GM18526 (cell line): ENCODE measurements around the gene SLC38A10.

Source experiments
- POLR2A ChIP-seq: IDR thresholded peaks from 3 replicates; pipeline ENCODE4 v1.6.1; 2011; ENCODE audit not compliant: insufficient read length; ENCODE audit errors: extremely low read depth

The SLC38A10 gene

DNA sequence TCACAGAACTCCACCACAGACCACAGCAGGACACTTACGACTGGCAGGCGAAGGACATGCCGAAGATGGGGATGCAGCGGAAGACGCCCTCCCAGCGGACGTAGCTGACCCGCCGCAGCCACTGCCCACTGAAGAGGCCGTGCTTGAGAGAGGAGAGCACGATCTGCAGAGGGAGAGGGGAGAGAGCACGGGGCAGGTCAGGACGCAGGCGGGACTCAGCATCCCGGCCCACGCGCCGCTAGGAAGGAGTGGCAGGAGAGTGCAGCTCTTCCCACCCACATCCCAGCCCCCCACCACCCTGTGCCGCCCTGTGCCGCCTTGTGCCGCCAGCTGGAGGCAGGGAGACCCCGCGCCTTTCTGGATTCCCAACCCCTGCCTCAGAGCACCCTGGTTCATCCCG, 14.5 kb downstream of the SLC38A10 start:
- no peak for TF ChIP-seq POLR2A

DNA sequence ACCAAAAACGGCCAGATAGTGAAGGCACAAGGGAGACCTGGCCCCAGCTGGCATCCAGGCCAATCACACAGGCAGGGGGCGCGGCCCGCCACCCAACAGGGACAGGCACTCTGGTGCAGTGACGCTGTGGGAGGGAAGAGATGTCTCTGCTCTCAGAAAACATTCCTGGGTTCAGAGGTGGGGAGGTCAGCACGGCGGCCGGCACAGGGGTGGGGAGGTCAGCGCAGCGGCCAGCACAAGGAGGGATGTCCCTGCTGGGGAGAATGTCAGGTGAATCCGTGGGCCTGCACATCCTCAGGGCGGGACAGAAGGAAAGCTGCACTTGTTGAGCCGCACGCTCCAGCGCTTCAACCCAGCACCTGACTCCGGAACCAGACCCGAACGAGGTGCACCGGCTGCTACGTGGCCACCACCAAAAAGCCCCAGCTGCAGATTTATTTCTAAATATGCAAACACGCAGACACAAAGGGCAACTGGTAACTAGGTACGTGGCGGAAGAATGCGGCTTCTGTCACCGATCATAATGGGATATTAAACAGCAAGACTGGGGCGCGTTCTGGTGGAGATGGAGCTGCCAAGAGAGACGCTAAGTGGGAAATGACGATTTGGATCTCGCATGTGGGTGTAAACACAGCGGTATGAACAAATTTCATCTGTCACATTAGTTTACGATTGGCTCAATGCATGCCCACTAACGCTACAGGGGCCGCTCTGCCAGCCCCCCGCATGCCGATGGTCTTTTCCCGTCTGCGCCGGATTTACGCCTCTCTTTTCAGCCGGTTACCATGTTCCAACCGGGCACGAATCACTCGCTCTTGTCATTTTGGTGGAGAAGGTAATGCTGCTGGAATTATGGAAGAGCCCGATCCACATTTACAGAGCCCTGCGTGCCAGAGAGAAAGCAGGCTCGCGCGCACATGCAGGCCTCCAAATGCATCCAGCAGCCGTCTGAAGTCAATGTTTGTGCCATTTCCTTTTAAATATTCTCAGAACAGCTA, 15.5 kb downstream of the SLC38A10 start:
- TF ChIP-seq POLR2A = no peak

DNA sequence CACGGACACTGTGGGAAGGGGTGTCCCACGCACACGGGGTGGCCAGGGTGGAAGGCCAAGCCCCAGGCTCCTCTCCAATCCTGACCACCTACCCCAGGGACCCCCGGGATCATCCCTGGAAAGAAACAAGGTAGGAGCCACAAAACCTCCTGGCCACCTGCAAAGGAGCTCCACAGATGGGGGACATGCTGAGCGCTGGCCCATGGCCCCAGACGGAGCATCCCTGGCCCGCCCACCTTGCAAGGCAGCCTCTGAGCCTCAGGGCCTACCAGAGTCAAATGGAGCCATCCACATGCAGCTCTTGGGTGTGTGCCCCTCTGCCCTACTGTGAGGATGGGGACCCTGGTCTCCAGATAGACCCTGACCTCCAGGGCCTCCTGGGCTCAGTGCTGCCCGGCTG, 16.3 kb downstream of the SLC38A10 start:
- no peak for TF ChIP-seq POLR2A

GRCh38 chr17:81277946-81278693, 17.0 kb downstream of the SLC38A10 start:
- TF ChIP-seq POLR2A = no peak

GRCh38 chr17:81277421-81277820, 17.7 kb downstream of the SLC38A10 start:
- no peak for TF ChIP-seq POLR2A

DNA sequence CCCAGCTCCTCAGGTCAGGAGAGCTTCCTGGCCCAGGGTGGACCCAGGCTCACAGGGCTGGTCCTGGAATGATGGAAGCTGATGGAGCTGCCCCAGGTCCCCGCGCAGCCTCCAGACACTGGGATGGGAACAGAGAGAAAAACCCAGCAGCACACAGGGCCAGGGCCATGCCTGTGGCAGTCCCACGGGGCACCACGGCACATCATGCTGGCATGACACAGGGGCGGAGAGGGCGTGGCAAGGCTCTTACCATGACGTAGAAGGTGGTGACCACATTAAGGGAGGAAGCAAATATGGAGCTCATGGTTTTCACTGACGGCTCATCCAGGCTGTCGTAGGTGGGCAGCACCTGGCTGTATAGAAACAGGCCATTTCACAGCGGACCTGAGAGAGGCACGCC, 18.3 kb downstream of the SLC38A10 start:
- TF ChIP-seq POLR2A = no peak

DNA sequence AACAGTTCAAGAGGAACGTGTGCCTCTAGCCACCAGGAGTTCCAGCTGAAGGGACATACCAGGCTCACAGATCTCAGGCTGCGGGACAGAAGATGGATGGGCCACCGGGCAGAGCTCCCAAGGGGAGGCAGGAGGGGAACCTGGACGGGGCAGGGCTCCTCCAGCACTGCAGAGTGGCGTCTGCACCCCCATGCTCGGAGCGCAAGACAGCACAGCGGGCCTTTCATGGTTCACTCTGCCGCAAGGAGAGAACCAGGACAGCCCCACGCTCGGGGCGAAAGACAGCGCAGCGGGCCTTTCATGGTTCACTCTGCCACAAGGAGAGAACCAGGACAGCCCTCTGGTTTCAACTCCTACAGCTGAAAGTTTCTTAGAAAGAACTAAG, 20.6 kb downstream of the SLC38A10 start:
- no peak for TF ChIP-seq POLR2A

DNA sequence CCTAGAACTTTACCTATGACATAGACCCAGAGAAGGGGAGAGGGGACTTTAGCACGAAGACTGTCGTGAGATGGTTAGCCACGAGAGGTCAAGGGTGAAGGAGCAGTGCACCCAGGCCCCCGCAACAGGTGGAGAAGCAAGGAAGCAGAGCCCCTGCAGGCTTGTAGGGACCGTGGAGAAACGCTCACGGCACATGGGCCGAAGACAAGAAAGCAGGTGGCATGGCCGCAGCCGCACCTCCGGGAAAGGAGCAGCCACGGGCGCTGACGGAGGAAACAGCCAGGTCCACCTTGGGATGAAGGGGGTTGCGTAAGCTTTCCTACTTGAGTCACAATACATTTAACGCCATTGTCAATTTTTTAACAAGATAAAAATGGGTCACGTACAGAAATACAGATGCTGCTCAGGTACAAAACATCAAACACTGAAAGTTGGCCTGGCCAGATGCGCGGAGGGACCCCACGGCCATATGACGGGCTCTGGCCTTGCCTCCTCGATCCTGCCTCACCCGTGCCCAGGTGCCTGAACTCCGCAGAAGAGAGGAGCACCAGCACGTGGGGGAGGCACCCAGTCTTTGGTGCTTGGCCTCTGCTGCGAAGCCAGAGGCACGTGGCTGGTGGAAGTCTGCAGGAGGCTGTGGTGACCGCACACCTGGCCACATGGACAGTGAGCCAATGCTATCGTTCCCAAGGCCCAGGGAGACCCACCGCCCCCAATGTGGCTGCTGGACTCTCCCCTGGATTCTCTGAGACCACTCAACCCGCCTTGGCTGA, 21.2 kb downstream of the SLC38A10 start:
- TF ChIP-seq POLR2A = no peak

DNA sequence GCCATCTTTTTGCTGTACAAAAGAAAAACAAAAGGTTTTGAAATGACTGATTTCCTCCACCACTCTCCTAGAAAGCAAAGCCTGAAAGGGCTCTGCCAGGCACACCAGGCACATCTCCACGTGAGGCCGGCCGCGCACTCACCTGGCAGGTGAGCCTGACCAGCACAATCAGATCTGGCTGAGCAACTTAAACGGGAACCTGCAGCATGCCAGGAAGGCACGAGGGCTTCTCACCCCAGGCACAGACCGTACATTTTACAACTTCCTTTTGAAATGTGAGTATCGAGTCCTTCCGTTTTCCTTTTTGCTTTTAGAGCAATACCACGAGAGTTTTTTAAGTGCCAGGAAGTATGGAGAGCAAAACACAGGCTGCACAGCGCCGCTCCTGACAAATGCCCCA, 22.5 kb downstream of the SLC38A10 start:
- no peak for TF ChIP-seq POLR2A

GRCh38 chr17:81271226-81271625, 23.9 kb downstream of the SLC38A10 start:
- no peak for TF ChIP-seq POLR2A

- no peak for TF ChIP-seq POLR2A
Observed at GRCh38 chr17:81270279-81270678, 24.8 kb downstream of the SLC38A10 start.

DNA sequence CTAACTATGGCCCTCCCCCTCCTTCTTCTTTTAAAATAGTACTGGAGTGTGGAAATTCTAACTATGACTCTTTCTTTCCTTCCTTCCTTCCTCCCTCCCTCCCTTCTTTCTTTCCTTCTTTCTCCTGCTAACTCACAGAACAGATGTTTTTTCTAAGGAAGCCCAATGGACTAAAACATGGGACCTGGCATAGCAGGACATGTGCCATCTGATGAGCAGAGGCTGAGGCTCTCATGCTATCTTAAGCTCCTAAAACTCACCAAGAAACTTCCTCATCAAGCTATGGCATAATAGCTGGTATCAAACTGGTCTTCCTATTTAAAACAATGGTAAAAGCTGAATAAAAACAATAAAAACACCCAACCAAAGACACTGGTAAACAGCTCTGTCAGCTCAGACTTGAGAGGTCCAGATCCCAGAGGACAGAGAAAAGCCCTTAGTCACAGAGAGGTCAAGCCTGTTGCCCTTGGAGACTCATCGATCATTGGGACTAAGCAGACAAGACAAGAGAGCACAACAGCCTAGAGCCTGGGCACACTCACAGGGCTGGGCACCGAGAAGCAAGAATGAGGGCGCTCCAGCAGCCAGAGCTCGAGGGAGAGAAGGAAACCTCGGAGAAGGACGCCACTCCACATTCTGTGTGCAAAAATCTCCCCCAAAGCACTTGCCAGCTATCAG, 27.6 kb downstream of the SLC38A10 start:
- no peak for TF ChIP-seq POLR2A

DNA sequence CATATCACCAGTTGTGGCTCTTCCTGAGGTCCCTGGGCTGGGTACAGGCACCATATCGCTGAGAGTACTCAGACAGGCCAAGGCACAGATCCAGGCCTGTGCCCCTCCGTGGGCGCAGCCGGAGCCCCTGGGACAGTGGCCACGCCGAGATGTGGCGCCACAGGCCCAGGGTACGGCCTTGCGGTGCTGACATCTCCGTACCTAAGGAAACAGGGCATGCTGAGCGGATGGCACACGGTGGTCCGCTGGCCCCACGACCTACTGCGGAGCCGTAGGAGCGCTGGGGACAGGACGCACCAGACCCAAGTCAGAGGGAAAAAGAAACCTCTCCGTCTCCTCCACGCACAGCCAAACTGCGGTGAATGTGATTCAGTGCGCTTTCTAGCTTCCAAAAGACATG, 29.5 kb downstream of the SLC38A10 start:
- no peak for TF ChIP-seq POLR2A

- no peak for TF ChIP-seq POLR2A
Observed at GRCh38 chr17:81264640-81265039, 30.5 kb downstream of the SLC38A10 start.

- no peak for TF ChIP-seq POLR2A
Observed at GRCh38 chr17:81263371-81264181, 31.5 kb downstream of the SLC38A10 start.
